ENCODE results near the gene GALNT17.

DNA sequence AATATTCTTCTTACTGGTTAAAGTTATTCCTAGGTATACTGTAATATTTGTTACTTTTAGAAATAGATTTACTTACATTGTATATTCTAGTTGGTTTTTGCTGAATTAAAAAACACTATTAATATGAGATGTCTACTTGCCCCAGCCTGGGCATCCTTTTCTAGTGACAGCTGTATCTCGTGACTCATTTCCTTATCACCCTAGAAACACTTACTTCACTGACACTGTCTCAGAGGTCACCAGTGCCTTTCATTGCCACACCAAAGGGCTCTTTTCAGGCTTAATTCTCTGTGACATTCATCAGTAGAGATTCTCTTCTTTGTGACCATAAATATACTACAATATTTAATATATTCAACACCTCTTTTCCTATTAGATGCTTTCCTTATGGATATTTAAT is 194.7 kb downstream of the GALNT17 start:
- no peak for TF ChIP-seq EZH2phosphoT487 (IDR thresholded peaks at IDR 0.05; ENCODE audit: unreplicated experiment)
- TF ChIP-seq, protein P1, sequence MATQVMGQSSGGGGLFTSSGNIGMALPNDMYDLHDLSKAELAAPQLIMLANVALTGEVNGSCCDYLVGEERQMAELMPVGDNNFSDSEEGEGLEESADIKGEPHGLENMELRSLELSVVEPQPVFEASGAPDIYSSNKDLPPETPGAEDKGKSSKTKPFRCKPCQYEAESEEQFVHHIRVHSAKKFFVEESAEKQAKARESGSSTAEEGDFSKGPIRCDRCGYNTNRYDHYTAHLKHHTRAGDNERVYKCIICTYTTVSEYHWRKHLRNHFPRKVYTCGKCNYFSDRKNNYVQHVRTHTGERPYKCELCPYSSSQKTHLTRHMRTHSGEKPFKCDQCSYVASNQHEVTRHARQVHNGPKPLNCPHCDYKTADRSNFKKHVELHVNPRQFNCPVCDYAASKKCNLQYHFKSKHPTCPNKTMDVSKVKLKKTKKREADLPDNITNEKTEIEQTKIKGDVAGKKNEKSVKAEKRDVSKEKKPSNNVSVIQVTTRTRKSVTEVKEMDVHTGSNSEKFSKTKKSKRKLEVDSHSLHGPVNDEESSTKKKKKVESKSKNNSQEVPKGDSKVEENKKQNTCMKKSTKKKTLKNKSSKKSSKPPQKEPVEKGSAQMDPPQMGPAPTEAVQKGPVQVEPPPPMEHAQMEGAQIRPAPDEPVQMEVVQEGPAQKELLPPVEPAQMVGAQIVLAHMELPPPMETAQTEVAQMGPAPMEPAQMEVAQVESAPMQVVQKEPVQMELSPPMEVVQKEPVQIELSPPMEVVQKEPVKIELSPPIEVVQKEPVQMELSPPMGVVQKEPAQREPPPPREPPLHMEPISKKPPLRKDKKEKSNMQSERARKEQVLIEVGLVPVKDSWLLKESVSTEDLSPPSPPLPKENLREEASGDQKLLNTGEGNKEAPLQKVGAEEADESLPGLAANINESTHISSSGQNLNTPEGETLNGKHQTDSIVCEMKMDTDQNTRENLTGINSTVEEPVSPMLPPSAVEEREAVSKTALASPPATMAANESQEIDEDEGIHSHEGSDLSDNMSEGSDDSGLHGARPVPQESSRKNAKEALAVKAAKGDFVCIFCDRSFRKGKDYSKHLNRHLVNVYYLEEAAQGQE (IDR thresholded peaks at IDR 0.05; ENCODE audit: unreplicated experiment), result no peak
- TF ChIP-seq, protein P2, sequence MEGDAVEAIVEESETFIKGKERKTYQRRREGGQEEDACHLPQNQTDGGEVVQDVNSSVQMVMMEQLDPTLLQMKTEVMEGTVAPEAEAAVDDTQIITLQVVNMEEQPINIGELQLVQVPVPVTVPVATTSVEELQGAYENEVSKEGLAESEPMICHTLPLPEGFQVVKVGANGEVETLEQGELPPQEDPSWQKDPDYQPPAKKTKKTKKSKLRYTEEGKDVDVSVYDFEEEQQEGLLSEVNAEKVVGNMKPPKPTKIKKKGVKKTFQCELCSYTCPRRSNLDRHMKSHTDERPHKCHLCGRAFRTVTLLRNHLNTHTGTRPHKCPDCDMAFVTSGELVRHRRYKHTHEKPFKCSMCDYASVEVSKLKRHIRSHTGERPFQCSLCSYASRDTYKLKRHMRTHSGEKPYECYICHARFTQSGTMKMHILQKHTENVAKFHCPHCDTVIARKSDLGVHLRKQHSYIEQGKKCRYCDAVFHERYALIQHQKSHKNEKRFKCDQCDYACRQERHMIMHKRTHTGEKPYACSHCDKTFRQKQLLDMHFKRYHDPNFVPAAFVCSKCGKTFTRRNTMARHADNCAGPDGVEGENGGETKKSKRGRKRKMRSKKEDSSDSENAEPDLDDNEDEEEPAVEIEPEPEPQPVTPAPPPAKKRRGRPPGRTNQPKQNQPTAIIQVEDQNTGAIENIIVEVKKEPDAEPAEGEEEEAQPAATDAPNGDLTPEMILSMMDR (conservative IDR thresholded peaks at IDR 0.05; ENCODE audit: low read depth in 2 of 2), result no peak
- no peak for TF ChIP-seq CREB1 (CRISPR knock-in tag; IDR thresholded peaks at IDR 0.05; ENCODE audit: low read depth)
- no peak for TF ChIP-seq JUNB (IDR thresholded peaks at IDR 0.05; ENCODE audit: unreplicated experiment)
- no peak for TF ChIP-seq POLR2AphosphoS5 (IDR thresholded peaks at IDR 0.05; ENCODE audit: low read depth)
- TF ChIP-seq EZH2 (IDR thresholded peaks at IDR 0.05; ENCODE audit: low read depth, unreplicated experiment), result no peak
- no peak for TF ChIP-seq ZNF331 (CRISPR knock-in tag; IDR thresholded peaks at IDR 0.05; ENCODE audit: low read depth)
- no peak for TF ChIP-seq ZNF114 (CRISPR knock-in tag; IDR thresholded peaks at IDR 0.05)
- TF ChIP-seq, protein P3, sequence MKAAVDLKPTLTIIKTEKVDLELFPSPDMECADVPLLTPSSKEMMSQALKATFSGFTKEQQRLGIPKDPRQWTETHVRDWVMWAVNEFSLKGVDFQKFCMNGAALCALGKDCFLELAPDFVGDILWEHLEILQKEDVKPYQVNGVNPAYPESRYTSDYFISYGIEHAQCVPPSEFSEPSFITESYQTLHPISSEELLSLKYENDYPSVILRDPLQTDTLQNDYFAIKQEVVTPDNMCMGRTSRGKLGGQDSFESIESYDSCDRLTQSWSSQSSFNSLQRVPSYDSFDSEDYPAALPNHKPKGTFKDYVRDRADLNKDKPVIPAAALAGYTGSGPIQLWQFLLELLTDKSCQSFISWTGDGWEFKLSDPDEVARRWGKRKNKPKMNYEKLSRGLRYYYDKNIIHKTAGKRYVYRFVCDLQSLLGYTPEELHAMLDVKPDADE (IDR thresholded peaks at IDR 0.05), result no peak
- TF ChIP-seq STAT1 (IDR thresholded peaks at IDR 0.05; ENCODE audit: unreplicated experiment), result no peak

Data from GM23338 (cell line).